ENCODE measurements around the gene MYO1G. TPM values are rescaled to one million over a fixed set of nuclear protein-coding genes. Genes with fewer than 3 reads are reported as not detected.

The MYO1G gene
- total RNA-seq, result 0.13 and 0.56 TPM in 2 replicates

DNA sequence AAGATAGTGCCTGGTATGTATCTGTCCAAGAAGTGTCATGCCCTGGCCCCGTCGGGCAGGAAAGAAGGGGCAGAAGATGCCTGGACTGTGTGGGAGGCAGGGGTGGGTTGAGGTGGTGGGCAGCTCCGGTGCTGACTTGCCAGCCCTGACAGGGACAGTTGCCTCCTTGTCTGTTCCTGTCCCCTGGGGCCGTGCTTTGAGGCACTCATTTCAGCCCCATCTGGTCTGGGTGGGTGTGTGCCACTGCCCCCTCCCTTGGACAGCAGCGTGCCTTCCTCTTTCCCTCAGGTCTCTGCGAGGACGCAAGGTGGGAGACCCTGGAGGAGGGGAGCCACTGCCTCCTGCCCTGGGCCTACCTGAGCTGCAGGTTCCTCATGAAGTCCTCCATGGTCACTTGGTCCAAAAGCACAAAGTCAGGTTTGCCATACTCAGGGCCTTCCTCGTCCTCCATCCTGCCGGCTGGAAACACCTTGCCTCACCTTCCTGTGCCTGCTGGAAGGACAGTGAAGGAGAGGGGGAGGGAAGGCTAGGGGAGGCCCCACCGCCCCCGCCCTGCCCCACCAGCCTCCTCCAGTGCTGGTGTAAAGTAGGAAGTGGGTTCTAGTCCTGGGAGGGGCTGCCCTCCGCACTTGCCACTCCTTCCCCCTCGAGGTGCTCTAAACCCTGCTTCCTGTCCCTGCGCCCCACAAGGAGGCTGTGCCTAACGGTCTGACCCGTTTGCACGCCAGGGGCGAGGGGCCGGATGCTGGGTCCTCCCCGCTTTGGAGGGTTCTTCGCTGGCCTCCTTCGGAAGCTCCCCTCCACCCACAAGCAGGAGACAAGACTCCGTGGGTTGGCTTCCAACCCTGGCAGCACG lies at the start of gene MYO1G:
TSS of gene MYO1G (minus strand) at position 505 of the 856 bp plus-strand sequence. CDS start at position 451, 54 bp downstream.

DNA sequence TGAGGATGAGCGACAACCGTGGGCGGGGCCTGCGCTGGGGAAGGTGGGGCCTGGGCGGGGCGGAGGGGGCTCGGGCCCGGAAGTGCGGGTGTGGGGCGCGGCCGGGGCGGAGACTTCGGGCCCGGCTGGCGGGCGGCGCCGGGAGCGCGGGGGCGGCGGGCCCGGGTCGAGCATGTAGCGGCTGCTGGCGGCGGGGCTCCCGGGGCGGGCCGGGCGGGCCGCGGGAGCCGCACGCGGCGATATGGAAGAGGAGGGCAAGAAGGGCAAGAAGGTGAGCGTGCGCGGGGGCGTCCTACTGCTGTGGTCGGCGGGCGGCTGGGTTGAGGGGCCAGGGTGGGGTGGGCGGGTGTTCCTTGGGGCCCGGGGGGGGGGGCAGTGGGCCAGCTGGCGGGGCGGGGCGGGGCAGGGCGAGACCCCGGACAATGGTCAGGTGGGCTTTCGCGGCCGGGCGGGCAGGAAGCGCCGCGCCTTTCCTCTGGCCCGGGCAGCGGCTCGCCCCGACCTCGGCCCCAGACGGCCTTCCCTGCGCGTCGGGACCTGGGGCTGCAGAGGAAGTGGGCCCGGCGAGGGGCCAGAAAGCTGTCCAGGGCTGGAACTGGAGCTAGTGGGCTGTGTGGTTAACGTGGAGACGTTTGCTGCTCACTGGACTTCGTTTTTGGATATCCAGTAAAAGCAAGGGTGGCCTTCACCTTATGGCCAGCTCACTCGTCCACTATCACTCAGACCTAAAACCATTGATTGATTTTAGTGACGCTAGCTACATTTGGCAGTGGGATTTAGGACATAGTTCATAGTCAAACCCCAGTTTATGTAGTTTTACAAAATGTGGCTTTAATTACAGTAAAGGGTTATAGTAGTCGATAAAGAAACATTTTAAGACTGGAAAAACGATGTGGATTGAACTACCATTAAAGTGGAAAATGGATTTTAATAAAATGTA lies 21.5 kb upstream of the MYO1G start, which contains the start of gene CCM2:
TSS of gene CCM2 (plus strand) at position 109 of the 940 bp plus-strand sequence. CDS start at position 242, 133 bp downstream.

Other genes starting within 250 kb of the MYO1G start
- 12.3 and 13.5 TPM in 2 replicates for gene ZMIZ2, start 230.2 kb downstream of the MYO1G start, total RNA-seq
- 1,874 and 3,959 TPM in 2 replicates for gene PPIA, start 182.3 kb downstream of the MYO1G start, total RNA-seq
- 136 and 203 TPM in 2 replicates for gene H2AZ2, start 130.9 kb downstream of the MYO1G start, total RNA-seq
- 12.3 and 22.0 TPM in 2 replicates for gene PURB, start 93.5 kb downstream of the MYO1G start, total RNA-seq
- 35.1 and 63.4 TPM in 2 replicates for gene CCM2, start 21.2 kb upstream of the MYO1G start, total RNA-seq
- 3.4 and 6.1 TPM in 2 replicates for gene NACAD, start 110.0 kb upstream of the MYO1G start, total RNA-seq
- 49.7 and 77.4 TPM in 2 replicates for gene TBRG4, start 132.7 kb upstream of the MYO1G start, total RNA-seq
- not detected in 2 replicates for gene RAMP3, start 178.8 kb upstream of the MYO1G start, total RNA-seq